ENCODE measurements around the gene PARN. TPM values are rescaled to one million over a fixed set of nuclear protein-coding genes. Genes with fewer than 3 reads are reported as not detected.

The PARN gene
- total and polyA plus RNA-seq, 9 of the 15 experiments (the other 6 are each of a cell fraction or from before 2014, with no cell fraction given) = 9.6 to 51.3 (median 40.4) TPM

DNA sequence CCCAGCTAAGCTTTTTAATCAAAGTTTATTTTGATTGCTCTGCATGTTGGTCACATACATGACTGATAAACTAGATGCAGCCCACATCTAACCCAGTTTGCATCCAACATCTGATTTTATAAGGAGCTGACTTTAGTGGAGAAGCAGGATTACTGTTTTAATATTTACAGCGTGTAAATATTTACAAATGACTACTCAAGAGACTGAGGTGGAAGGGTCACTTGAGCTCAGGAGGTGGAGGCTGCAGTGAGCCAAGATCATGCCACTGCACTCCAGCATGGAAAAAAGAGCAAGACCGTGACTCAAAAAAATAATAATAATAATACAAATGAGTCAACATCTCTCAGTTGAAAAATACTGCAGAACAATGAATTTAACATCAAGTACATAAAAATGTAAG lies 50.8 kb downstream of the PARN start:
- TF ChIP-seq, protein P1, sequence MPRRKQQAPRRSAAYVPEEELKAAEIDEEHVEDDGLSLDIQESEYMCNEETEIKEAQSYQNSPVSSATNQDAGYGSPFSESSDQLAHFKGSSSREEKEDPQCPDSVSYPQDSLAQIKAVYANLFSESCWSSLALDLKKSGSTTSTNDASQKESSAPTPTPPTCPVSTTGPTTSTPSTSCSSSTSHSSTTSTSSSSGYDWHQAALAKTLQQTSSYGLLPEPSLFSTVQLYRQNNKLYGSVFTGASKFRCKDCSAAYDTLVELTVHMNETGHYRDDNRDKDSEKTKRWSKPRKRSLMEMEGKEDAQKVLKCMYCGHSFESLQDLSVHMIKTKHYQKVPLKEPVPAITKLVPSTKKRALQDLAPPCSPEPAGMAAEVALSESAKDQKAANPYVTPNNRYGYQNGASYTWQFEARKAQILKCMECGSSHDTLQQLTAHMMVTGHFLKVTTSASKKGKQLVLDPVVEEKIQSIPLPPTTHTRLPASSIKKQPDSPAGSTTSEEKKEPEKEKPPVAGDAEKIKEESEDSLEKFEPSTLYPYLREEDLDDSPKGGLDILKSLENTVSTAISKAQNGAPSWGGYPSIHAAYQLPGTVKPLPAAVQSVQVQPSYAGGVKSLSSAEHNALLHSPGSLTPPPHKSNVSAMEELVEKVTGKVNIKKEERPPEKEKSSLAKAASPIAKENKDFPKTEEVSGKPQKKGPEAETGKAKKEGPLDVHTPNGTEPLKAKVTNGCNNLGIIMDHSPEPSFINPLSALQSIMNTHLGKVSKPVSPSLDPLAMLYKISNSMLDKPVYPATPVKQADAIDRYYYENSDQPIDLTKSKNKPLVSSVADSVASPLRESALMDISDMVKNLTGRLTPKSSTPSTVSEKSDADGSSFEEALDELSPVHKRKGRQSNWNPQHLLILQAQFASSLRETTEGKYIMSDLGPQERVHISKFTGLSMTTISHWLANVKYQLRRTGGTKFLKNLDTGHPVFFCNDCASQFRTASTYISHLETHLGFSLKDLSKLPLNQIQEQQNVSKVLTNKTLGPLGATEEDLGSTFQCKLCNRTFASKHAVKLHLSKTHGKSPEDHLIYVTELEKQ (CRISPR knock-in tag; IDR thresholded peaks at IDR 0.05) = no peak
- TF ChIP-seq POLR2G (IDR thresholded peaks at IDR 0.05; ENCODE audit: low read depth, low read length) = no peak
- no peak for TF ChIP-seq STAT5B (CRISPR knock-in tag; IDR thresholded peaks at IDR 0.05)
- TF ChIP-seq, protein P2, sequence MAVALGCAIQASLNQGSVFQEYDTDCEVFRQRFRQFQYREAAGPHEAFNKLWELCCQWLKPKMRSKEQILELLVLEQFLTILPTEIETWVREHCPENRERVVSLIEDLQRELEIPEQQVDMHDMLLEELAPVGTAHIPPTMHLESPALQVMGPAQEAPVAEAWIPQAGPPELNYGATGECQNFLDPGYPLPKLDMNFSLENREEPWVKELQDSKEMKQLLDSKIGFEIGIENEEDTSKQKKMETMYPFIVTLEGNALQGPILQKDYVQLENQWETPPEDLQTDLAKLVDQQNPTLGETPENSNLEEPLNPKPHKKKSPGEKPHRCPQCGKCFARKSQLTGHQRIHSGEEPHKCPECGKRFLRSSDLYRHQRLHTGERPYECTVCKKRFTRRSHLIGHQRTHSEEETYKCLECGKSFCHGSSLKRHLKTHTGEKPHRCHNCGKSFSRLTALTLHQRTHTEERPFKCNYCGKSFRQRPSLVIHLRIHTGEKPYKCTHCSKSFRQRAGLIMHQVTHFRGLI (CRISPR knock-in tag; IDR thresholded peaks at IDR 0.05) = no peak
- no peak for TF ChIP-seq PHF8 (IDR thresholded peaks at IDR 0.05; ENCODE audit: borderline replicate concordance, low read length)
- no peak for TF ChIP-seq ETV5 (CRISPR knock-in tag; IDR thresholded peaks at IDR 0.05; ENCODE audit: low read depth)
- TF ChIP-seq KLF16 (IDR thresholded peaks at IDR 0.05) = no peak
- no peak for TF ChIP-seq CHCHD3 (CRISPR knock-in tag; IDR thresholded peaks at IDR 0.05)
- no peak for TF ChIP-seq CBX5 (IDR thresholded peaks at IDR 0.05; ENCODE audit: borderline replicate concordance, low read depth)
- TF ChIP-seq SMARCB1 (IDR thresholded peaks at IDR 0.05; ENCODE audit: insufficient read length, low read depth) = no peak
- no peak for TF ChIP-seq FOXP1 (CRISPR knock-in tag; IDR thresholded peaks at IDR 0.05)
- no peak for TF ChIP-seq DDX20 (tag; IDR thresholded peaks at IDR 0.05; ENCODE audit: low read depth)
- no peak for TF ChIP-seq NR2C2 (CRISPR knock-in tag; IDR thresholded peaks at IDR 0.05)
- no peak for TF ChIP-seq NR2C2 (tag; IDR thresholded peaks at IDR 0.05)
- TF ChIP-seq ELF1 (tag; IDR thresholded peaks at IDR 0.05) = no peak
- TF ChIP-seq, protein P3, sequence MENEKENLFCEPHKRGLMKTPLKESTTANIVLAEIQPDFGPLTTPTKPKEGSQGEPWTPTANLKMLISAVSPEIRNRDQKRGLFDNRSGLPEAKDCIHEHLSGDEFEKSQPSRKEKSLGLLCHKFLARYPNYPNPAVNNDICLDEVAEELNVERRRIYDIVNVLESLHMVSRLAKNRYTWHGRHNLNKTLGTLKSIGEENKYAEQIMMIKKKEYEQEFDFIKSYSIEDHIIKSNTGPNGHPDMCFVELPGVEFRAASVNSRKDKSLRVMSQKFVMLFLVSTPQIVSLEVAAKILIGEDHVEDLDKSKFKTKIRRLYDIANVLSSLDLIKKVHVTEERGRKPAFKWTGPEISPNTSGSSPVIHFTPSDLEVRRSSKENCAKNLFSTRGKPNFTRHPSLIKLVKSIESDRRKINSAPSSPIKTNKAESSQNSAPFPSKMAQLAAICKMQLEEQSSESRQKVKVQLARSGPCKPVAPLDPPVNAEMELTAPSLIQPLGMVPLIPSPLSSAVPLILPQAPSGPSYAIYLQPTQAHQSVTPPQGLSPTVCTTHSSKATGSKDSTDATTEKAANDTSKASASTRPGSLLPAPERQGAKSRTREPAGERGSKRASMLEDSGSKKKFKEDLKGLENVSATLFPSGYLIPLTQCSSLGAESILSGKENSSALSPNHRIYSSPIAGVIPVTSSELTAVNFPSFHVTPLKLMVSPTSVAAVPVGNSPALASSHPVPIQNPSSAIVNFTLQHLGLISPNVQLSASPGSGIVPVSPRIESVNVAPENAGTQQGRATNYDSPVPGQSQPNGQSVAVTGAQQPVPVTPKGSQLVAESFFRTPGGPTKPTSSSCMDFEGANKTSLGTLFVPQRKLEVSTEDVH (IDR thresholded peaks at IDR 0.05; ENCODE audit: low read depth, partially characterized antibody) = no peak
- no peak for TF ChIP-seq RCOR1 (IDR thresholded peaks at IDR 0.05; ENCODE audit: borderline replicate concordance in 1 of 2, low read depth in 2 of 2, low read length in 2 of 2)
- ChIA-PET POLR2A (interaction anchor here (0.9 to 1.2 kb wide), 2 partner anchors 9 to 25 kb away, joined by 3 to 4 read pairs; no protein-coding TSS in a partner anchor), CTCF (ENCODE audit: low intra/inter-chr PET ratio) (no interaction called here)
- Histone ChIP-seq H3K27me3 (ENCODE audit: control insufficient read depth in 2 of 2, insufficient read depth in 2 of 2, low read length in 2 of 2) (no peaks in the 10 kb centered on the region), H3K36me3 (ENCODE audit: control insufficient read depth, insufficient read depth, low read length) (peaks cover 84% of the 10 kb centered on the region), H3K27ac (ENCODE audit: extremely low read depth, low read depth, low read length) (no peak overlapping the region), H3K4me1 (replicated peaks in 1 of 2; ENCODE audit: control insufficient read depth in 2 of 2, insufficient read depth in 2 of 2, low read length in 2 of 2) (no peaks in the 10 kb centered on the region), H3K9me1 (ENCODE audit: control insufficient read depth, insufficient read depth, low read length) (no peaks in the 10 kb centered on the region), H2AFZ (ENCODE audit: low read depth, low read length) (no peak overlapping the region), H3K4me3 (no peak overlapping the region), H4K20me1 (replicated peaks; ENCODE audit: control insufficient read depth, insufficient read depth, low read length) (no peaks in the 10 kb centered on the region), H3K79me2 (ENCODE audit: control insufficient read depth, insufficient read depth, low read length) (no peaks in the 10 kb centered on the region), H3K4me2 (ENCODE audit: insufficient read depth, low read length) (no peak overlapping the region), H3K9me3 (replicated peaks; ENCODE audit: control insufficient read depth, insufficient read depth, low read depth, low read length) (no peaks in the 10 kb centered on the region; the same call in 1 of the 2 replicates), H3K9ac (ENCODE audit: insufficient read depth in 1 of 2, low read depth in 2 of 2, low read length in 2 of 2) (no peak overlapping the region)
- in situ Hi-C loops (cut with MboI) (no loop called here), intact Hi-C loops (cut with micrococcal nuclease) (no loop called here)
- DNase-seq (ENCODE audit: extremely low read depth in 1 of 4, low spot score in 3 of 4) (no peak), ATAC-seq (no peak), FAIRE-seq (no peak)
- BruUV-seq (replicated peaks) = no TSS peak
- 100% methylated on average over 2 of the region's 2 CpGs for WGBS (ENCODE audit: insufficient coverage, low coverage, missing lambda C conversion rate)

All from K562 (cell line).